HFFc6 (cell line): ENCODE measurements around the gene MIA. TPM values are rescaled to one million over a fixed set of nuclear protein-coding genes. Genes with fewer than 3 reads are reported as not detected.

Experiments used
- DNase-seq: peaks from one replicate; pipeline ENCODE4 v3.0.0-alpha.2; 2018
- H3K27ac Mint-ChIP-seq: 2 replicates; pipeline ENCODE4 v1.8.0; 2020; ENCODE audit warnings: mild to moderate bottlenecking, mixed read lengths
- H3K27me3 Mint-ChIP-seq: 2 replicates; pipeline ENCODE4 v1.8.0; 2021; ENCODE audit warnings: mild to moderate bottlenecking, moderate library complexity, mixed read lengths; ENCODE audit not compliant: insufficient read depth
- H3K36me3 Mint-ChIP-seq: 2 replicates; pipeline ENCODE4 v1.8.0; 2021; ENCODE audit warnings: low read depth, mixed read lengths
- H3K4me1 Mint-ChIP-seq: 2 replicates; pipeline ENCODE4 v1.8.0; 2020; ENCODE audit warnings: low read depth, mixed read lengths
- H3K4me3 Mint-ChIP-seq: 2 replicates; pipeline ENCODE4 v1.8.0; 2020; ENCODE audit warnings: mild to moderate bottlenecking, moderate library complexity, mixed read lengths
- H3K9me3 Mint-ChIP-seq: 2 replicates; pipeline ENCODE4 v1.8.0; 2020; ENCODE audit warnings: mild to moderate bottlenecking, mixed read lengths
- total RNA-seq, 6 experiments: library from RNA; stranded (reverse); fragmentation: NEBNext Ultra II Directional; extraction: Animal tissue kit (Norgen Biotek cat#: 25700); gene quantifications; 2 replicates in 1 of 6; 3 replicates in 5 of 6; pipeline ENCODE4 v1.2.3, GENCODE V29; 2021
- TF ChIP-seq, protein P1 (sequence below): fragments of 200-600 bp; sonication (generic); IDR thresholded peaks from 2 replicates; pipeline ENCODE4 v1.5.0; 2021; ENCODE audit warnings: antibody characterized with exemption, mild to moderate bottlenecking

The MIA gene
- total RNA-seq, 6 experiments from 2014 or later: not detected

DNA sequence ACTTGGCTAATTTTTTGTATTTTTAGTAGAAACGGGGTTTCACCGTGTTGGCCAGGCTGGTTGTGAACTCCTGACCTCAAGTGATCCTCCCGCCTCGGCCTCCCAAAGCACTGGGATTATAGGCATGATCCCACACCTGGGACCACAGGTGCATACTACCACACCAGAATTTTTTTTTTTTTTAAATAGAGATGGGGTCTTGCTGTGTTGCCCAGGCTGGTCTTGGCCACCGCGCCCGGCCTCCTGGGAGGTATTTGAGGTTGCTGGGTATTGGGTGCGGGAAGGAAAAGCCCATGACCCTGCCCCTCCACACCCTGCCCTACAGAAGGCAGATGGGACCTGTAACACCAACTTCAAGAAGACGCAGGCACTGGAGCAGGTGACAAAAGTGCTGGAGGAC lies 38.7 kb upstream of the MIA start:
- TF ChIP-seq, protein P1, sequence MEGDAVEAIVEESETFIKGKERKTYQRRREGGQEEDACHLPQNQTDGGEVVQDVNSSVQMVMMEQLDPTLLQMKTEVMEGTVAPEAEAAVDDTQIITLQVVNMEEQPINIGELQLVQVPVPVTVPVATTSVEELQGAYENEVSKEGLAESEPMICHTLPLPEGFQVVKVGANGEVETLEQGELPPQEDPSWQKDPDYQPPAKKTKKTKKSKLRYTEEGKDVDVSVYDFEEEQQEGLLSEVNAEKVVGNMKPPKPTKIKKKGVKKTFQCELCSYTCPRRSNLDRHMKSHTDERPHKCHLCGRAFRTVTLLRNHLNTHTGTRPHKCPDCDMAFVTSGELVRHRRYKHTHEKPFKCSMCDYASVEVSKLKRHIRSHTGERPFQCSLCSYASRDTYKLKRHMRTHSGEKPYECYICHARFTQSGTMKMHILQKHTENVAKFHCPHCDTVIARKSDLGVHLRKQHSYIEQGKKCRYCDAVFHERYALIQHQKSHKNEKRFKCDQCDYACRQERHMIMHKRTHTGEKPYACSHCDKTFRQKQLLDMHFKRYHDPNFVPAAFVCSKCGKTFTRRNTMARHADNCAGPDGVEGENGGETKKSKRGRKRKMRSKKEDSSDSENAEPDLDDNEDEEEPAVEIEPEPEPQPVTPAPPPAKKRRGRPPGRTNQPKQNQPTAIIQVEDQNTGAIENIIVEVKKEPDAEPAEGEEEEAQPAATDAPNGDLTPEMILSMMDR: no peak
- Mint-ChIP-seq H3K27ac (no peak overlapping the region), H3K36me3 (peaks cover 38% of the 10 kb centered on the region), H3K4me3 (no peak overlapping the region), H3K4me1 (peaks cover 14% of the 10 kb centered on the region), H3K9me3 (no peaks in the 10 kb centered on the region), H3K27me3 (peaks cover 6% of the 10 kb centered on the region)
- no peak for DNase-seq

DNA sequence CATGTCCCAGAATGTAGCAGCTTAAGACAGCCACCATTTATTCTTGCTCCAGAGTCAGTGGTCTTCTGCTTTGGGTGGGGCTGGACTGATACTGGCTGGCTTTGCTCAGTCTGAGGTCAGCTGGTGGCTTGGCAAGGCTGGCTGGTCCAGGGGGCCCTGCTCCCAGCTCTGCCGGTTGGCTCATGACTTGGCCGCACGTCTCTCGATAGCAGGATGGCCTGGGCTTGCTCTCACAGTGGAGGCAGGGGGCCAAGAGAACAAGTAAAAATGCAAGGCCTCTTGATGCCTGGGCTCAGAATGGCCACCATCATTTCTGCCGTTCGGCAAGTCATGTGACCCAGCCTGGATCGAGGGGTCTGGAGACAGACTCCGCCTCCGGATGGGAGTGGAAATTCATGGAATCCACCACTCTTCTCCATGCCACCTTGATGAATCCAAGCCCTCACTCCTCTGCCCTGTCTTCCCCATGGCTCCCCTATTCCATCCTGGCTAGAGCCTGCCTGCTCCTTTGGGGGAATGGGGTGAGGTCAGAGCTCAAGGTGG lies 38.1 kb upstream of the MIA start:
- Mint-ChIP-seq H3K4me3 (no peak overlapping the region), H3K4me1 (peaks cover 14% of the 10 kb centered on the region), H3K9me3 (no peaks in the 10 kb centered on the region), H3K27me3 (peaks cover 6% of the 10 kb centered on the region), H3K27ac (no peak overlapping the region), H3K36me3 (peaks cover 38% of the 10 kb centered on the region)
- no peak for DNase-seq
- TF ChIP-seq, protein P1: no peak

DNA sequence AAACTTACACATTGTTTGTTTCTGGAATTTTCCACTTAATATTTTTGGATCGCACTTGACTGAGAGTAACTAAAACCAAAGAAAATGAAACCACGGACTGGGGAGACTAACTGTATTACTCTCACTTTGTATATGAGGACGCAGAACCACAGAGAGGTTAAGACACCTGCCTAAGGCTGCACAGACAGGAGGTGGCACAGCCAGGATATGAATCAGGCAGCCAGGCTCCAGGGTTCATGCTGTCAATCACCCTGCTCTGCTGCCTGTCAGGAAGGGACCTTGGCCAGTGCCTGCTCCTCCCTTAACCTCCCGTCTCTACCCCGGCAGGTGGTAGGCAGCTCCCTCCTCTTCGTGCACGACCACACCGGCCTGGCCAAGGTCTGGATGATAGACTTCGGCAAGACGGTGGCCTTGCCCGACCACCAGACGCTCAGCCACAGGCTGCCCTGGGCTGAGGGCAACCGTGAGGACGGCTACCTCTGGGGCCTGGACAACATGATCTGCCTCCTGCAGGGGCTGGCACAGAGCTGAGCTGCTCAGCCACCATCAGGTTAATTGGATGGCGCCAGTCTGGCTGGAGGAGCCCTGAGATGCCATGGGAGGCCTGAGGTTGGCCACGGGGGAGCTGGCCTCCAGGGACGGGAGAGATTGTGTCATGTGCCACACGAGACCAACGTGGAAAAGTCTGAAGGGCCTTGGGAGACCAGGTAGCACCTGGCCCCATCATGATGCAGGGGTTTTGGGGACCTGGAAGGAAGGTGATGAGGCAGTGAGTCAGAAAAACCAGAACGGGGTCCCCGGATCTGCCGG lies 36.1 kb upstream of the MIA start:
- Mint-ChIP-seq H3K4me1 (peaks cover 14% of the 10 kb centered on the region), H3K36me3 (peaks cover 22% of the 10 kb centered on the region), H3K27me3 (peaks cover 6% of the 10 kb centered on the region), H3K9me3 (no peaks in the 10 kb centered on the region), H3K4me3 (no peak overlapping the region), H3K27ac (no peak overlapping the region)
- TF ChIP-seq, protein P1: no peak
- no peak for DNase-seq

DNA sequence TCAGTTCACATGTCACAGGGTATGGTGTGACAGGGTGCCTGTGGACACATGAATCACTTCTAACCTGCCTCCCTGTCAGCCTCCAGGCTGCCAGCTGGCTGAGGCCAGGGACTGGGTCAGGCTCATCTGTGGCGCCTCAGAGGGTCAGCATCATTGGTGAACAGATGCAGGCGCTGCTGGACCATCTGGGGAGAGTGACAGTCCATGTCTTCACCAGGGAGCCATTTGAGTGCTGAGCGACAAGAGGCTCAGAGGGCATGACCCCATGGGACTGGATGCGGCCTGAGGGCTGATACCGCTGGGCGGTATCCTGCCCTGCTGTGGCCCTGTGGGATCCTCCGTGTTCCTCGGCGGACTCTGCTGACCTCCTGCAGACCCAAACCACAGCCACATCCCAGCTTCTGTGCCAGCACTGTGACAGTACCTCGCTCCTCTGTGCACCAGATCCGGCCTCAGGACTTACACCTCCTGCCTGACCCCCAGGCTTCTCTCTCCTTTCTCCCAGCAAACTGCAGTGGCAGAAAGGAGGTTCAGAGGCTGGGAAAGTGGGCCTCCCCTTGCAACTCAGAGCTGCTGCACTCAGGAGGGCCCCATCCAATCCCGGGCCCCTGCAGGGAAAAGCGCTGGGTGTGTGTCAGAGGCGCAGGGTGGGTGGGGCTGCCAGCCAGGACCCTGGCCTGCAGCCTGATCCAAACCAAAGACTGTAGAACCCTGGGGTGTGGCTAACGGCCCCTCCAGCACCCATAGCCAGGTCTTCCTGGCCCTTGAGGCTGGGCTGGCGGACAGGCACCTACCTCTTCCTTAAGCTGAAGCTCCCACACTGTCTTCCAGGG lies 35.2 kb upstream of the MIA start:
- no peaks in the 10 kb centered on the region for H3K9me3 Mint-ChIP-seq
- peaks cover 21% of the 10 kb centered on the region for H3K36me3 Mint-ChIP-seq
- peak overlapping the region; percentile 80 for H3K27ac Mint-ChIP-seq
- H3K27me3 Mint-ChIP-seq: peaks cover 6% of the 10 kb centered on the region
- no peak for DNase-seq
- peaks cover 16% of the 10 kb centered on the region for H3K4me1 Mint-ChIP-seq
- TF ChIP-seq, protein P1: no peak
- no peak overlapping the region for H3K4me3 Mint-ChIP-seq

DNA sequence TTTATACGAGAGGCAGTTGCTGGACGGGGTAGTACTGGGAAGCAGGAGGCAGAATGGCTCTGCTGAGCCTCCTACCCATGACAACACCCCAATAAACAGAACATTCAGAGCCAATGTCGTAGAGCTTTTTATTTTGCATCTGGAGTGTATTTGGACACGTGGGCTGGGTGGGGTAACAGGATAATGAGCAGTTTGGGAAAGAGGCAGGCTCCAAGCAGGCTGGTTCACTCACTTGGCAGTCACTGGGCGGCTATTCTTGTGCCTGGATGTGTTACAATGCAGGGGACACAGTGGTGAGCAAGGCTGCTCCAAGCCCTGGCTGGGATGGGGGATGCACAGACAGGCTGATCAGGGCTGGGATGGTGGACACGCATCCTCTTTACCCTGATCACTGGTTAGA lies 34.6 kb upstream of the MIA start:
- DNase-seq: peak; percentile 43
- H3K36me3 Mint-ChIP-seq: peaks cover 14% of the 10 kb centered on the region
- H3K4me3 Mint-ChIP-seq: no peak overlapping the region
- H3K27me3 Mint-ChIP-seq: peaks cover 6% of the 10 kb centered on the region
- peak overlapping the region; percentile 80 for H3K27ac Mint-ChIP-seq
- no peaks in the 10 kb centered on the region for H3K9me3 Mint-ChIP-seq
- TF ChIP-seq, protein P1: no peak
- peaks cover 14% of the 10 kb centered on the region for H3K4me1 Mint-ChIP-seq
